Measurements from ENCODE around the gene MTX3.

MTX3 gene

DNA sequence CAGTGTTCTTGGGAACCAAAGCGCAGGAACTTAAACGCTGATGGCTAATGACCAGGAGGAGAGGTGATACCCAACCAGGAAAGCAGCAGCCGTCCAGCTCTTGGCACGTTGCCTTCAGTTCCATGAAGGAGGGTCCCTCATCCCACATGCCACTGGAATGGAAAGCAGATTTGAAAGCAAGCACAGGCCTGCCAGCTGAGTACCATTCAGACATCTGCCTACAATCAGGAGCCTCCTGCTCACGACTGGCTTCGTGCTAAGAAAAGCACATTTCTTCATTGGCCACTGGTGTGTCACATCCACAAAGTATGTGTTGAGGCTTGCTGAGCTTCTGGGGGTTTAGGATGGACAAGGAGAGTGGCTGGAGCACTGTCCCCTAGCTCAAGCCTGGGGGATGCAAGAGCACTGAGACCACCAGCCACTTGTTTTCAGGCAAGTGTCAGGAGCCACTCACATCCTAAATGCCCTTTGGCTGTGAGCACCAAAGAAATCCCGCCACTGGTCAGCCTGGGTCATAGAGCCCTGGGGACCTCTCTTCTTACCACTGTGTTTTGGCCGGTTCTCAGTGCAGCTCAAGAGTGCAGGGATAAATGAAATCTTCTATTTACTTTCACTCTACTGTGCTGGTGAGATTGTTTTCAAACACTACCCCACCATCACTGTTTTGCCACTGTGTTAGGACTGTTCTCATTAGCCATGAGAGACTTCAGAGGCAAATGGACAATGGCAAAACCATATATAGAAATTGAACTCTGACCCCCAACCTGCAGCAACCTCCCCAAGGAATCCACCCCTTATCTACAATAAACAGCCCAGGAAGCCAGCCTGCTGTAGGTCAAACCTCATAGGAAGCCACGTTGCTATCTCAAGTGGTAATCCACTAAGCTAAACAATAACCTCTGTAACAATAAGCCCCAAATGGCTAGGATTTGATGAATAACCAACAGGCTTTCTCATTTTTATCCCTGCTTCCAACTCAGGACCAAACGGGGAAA lies 58.3 kb downstream of the MTX3 start:
- DNase-seq: no peak

- no peak for DNase-seq
Measured at GRCh38 chr5:79931866-79932265, 59.2 kb downstream of the MTX3 start.

DNA sequence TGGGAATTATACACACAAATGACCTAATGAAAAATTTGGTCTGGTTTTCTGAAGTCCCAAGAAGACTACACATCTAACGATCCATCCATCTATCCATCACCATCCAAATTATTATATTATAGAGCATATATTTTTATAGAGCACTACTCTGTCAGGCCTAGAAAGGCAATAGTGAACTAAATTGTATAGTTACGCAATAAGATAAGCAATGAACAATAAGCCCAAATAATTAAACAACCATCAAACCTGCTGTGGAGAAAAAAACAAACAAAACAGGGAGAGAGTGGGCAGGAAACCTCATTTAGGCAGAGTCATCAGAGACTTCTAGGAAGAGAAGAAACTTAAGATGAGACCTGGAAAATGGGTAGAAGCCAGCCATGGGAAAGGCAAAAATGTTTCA lies 59.7 kb downstream of the MTX3 start:
- no peak for DNase-seq

GRCh38 chr5:79929095-79929494 lies 62.0 kb downstream of the MTX3 start:
- no peak for DNase-seq
